ENCODE data around the gene GOLGA6L22.
"Not testable (repeated sequence)": the region's sequence is repeated elsewhere in the genome, so short reads cannot be mapped to it uniquely, and the experiment has no call there.

- TF ChIP-seq POLR2AphosphoS5, CTCF (IDR thresholded peaks at IDR 0.05): not testable (repeated sequence)
Measured at GRCh38 chr15:22417795-22418194, 40.9 kb upstream of the GOLGA6L22 start.

Data from sigmoid colon (tissue), 4 donors.